PC-3 (cell line): ENCODE measurements around the gene MYH9. TPM values are rescaled to one million over a fixed set of nuclear protein-coding genes. Genes with fewer than 3 reads are reported as not detected.

ENCODE experiments used
- ATAC-seq: fragments of 200-7000 bp; cut with Tn5 transposase; 2 replicates; pipeline ENCODE4 v1.9.1; 2020; ENCODE audit warnings: mild to moderate bottlenecking, moderate library complexity
- BruUV-seq: library from RNA; stranded (reverse); fragments of 400-500 nt; replicated peaks from 2 replicates; lab custom pipeline; 2021; lab: Mats Ljungman, UMichigan
- CTCF ChIA-PET: fragments of 300-600 bp; sonication (Branson Sonifier 250); formaldehyde crosslinking; loops from one replicate; lab custom pipeline; 2022; ENCODE audit warnings: antibody characterized with exemption; lab: Charles Lee
- POLR2A ChIA-PET: fragments of 300-600 bp; sonication (Branson Sonifier 250); formaldehyde crosslinking; loops from one replicate; lab custom pipeline; 2022; ENCODE audit warnings: antibody characterized with exemption; ENCODE audit not compliant: unreplicated experiment; lab: Charles Lee
- DNase-seq: peaks from one replicate; pipeline ENCODE4 v3.0.0-alpha.2; 2015
- H2AFZ ChIP-seq: fragments of 300-600 bp; sonication (generic); 2 replicates; pipeline ENCODE4 v1.6.0; 2016; ENCODE audit warnings: antibody characterized with exemption, low read length
- H3F3A ChIP-seq: fragments of 300-600 bp; sonication (generic); one replicate; pipeline ENCODE4 v1.6.0; 2017; ENCODE audit warnings: antibody characterized with exemption, low read length, control low read depth, mild to moderate bottlenecking; ENCODE audit not compliant: unreplicated experiment
- H3K27ac ChIP-seq: fragments of 300-600 bp; sonication (generic); 2 replicates; pipeline ENCODE4 v1.5.1; 2016; ENCODE audit warnings: mild to moderate bottlenecking, low read length
- H3K27me3 ChIP-seq: fragments of 300-600 bp; sonication (generic); 2 replicates; pipeline ENCODE4 v1.6.1; 2016; ENCODE audit warnings: low read length, mixed read lengths
- H3K36me3 ChIP-seq: fragments of 300-600 bp; sonication (generic); 2 replicates; pipeline ENCODE4 v1.6.1; 2016; ENCODE audit warnings: low read depth, mixed run types, low read length, mixed read lengths
- H3K4me1 ChIP-seq: fragments of 300-600 bp; sonication (generic); 2 replicates; pipeline ENCODE4 v1.5.1; 2016; ENCODE audit warnings: low read length; ENCODE audit not compliant: insufficient read depth
- H3K4me2 ChIP-seq: fragments of 300-600 bp; sonication (generic); 2 replicates; pipeline ENCODE4 v1.6.0; 2016; ENCODE audit warnings: low read length
- H3K4me3 ChIP-seq: fragments of 300-600 bp; sonication (generic); 2 replicates; pipeline ENCODE4 v1.5.1; 2016; ENCODE audit warnings: mild to moderate bottlenecking, low read length, mixed read lengths
- H3K79me2 ChIP-seq: fragments of 300-600 bp; sonication (generic); 2 replicates; pipeline ENCODE4 v1.6.1; 2017; ENCODE audit warnings: low read length, mixed read lengths
- H3K9ac ChIP-seq: fragments of 300-600 bp; sonication (generic); 2 replicates; pipeline ENCODE4 v1.6.0; 2016; ENCODE audit warnings: mild to moderate bottlenecking, low read length
- H3K9me2 ChIP-seq: fragments of 300-600 bp; sonication (generic); replicated peaks from 2 replicates; pipeline ENCODE4 v1.6.1; 2016; ENCODE audit warnings: mixed run types, low read length, mixed read lengths
- H3K9me3 ChIP-seq: fragments of 300-600 bp; sonication (generic); 2 replicates; pipeline ENCODE4 v1.6.1; 2016; ENCODE audit warnings: low read length, mixed read lengths
- H4K20me1 ChIP-seq: fragments of 300-600 bp; sonication (generic); 2 replicates; pipeline ENCODE4 v1.6.1; 2016; ENCODE audit warnings: low read length, mixed read lengths
- EZH2 ChIP-seq: fragments of 300-600 bp; sonication (generic); IDR thresholded peaks from one replicate; pipeline ENCODE4 v1.6.1; 2017; ENCODE audit warnings: antibody characterized with exemption, mild to moderate bottlenecking, low read length; ENCODE audit not compliant: unreplicated experiment
- EZH2phosphoT487 ChIP-seq: fragments of 300-600 bp; sonication (generic); IDR thresholded peaks from 2 replicates; pipeline ENCODE4 v1.6.1; 2018; ENCODE audit warnings: mild to moderate bottlenecking, antibody characterized with exemption, low read length, borderline replicate concordance
- intact Hi-C: fragments of 100-400 bp; cut with micrococcal nuclease; formaldehyde crosslinking; loops from 2 replicates; pipeline ENCODE4 v1.9.0; 2023
- total RNA-seq: library from RNA; depleted of rRNA; stranded (reverse); fragments of >200 nt; gene quantifications from 2 replicates; pipeline ENCODE4 v1.2.3, GENCODE V29; 2014
- TF ChIP-seq, protein P1 (sequence below): fragments of 300-600 bp; sonication (generic); conservative IDR thresholded peaks from 2 replicates; pipeline ENCODE4 v1.5.1; 2017; ENCODE audit warnings: antibody characterized with exemption, low read depth, mild to moderate bottlenecking, low read length

The MYH9 gene
- total RNA-seq, 1 experiment from 2014 or later, result 357 TPM

DNA sequence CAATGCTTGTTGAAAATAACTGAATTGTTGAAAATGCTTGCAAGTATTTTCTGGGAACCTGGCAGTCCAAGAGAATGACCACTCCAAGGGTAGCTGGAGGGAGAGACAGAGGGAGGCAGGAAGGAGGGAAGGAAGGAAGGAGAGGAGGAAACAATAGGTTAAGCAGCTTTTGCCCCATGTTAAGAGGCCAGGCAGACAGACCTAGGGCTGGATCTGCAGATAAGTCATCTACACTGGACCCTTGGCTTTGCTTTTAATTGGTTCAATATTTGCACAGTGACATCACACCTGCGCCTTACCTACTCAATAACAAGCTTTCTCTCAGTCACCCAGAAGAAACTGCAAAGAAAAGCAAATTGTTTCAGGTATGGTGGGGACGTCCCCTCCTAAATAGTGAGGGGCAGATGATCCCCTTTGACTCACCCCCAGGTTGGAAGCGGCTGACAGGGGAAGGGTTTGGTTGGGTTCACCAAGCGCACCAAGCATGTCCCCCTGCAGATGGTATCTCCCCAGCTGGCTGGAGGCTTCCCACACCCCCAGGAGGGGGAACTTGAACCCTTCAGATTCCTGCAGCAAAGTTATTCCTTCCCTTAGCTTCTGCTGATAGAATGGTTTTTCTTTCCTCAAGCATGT, 24.3 kb downstream of the MYH9 start:
- DNase-seq, result peak; percentile 53
- TF ChIP-seq, protein P1, sequence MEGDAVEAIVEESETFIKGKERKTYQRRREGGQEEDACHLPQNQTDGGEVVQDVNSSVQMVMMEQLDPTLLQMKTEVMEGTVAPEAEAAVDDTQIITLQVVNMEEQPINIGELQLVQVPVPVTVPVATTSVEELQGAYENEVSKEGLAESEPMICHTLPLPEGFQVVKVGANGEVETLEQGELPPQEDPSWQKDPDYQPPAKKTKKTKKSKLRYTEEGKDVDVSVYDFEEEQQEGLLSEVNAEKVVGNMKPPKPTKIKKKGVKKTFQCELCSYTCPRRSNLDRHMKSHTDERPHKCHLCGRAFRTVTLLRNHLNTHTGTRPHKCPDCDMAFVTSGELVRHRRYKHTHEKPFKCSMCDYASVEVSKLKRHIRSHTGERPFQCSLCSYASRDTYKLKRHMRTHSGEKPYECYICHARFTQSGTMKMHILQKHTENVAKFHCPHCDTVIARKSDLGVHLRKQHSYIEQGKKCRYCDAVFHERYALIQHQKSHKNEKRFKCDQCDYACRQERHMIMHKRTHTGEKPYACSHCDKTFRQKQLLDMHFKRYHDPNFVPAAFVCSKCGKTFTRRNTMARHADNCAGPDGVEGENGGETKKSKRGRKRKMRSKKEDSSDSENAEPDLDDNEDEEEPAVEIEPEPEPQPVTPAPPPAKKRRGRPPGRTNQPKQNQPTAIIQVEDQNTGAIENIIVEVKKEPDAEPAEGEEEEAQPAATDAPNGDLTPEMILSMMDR, result no peak
- TF ChIP-seq EZH2, result no peak
- no peak for TF ChIP-seq EZH2phosphoT487
- Histone ChIP-seq H3K4me3 (0 out of 2 replicates have a peak overlapping the region, but pooled peaks have one; percentile 15), H3K4me1 (peaks cover 89% of the 10 kb centered on the region), H2AFZ (no peak overlapping the region), H3K9ac (peak overlapping the region; percentile 26), H3F3A (no peaks in the 10 kb centered on the region), H3K9me3 (no peaks in the 10 kb centered on the region), H3K27me3 (no peaks in the 10 kb centered on the region), H3K4me2 (peak overlapping the region; percentile 47), H3K9me2 (no peaks in the 10 kb centered on the region), H3K79me2 (peaks cover 100% of the 10 kb centered on the region), H4K20me1 (peaks cover 81% of the 10 kb centered on the region), H3K36me3 (peaks cover 12% of the 10 kb centered on the region), H3K27ac (peak overlapping the region; percentile 75)
- intact Hi-C loops, result no loop called here
- no TSS peak for BruUV-seq
- ChIA-PET POLR2A (no interaction called here), CTCF (interaction anchor here (0.5 kb wide), 1 partner anchor 147 kb away, joined by 3 read pairs; no protein-coding TSS in a partner anchor)
- peak; percentile 37 for ATAC-seq

DNA sequence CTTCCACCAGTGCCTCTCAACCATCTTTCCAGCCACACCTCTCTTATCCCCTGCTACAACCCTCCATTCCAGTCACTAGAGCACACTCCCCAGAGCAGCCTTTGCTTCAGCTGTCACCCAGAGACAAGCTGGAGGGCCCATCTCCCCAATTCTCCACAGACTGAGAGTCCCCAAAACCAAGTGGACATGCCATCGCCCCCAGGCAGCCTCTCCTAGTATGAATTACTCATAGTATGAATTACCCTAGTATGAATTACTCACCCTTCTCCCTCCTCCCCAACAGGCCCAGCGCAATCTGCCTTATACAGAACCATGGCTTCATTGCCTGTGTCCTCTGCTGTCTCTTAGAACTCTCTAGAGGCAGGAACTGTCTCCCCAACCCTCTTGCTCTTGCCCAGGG, 24.8 kb downstream of the MYH9 start:
- peak overlapping the region; percentile 47 for H3K4me2 ChIP-seq
- BruUV-seq, result no TSS peak
- H4K20me1 ChIP-seq, result peaks cover 77% of the 10 kb centered on the region
- H3K79me2 ChIP-seq, result peaks cover 100% of the 10 kb centered on the region
- H2AFZ ChIP-seq, result no peak overlapping the region
- H3K27me3 ChIP-seq, result no peaks in the 10 kb centered on the region
- peaks cover 9% of the 10 kb centered on the region for H3K36me3 ChIP-seq
- H3K27ac ChIP-seq, result peak overlapping the region; percentile 75
- H3K4me1 ChIP-seq, result peaks cover 87% of the 10 kb centered on the region
- CTCF ChIA-PET, result no interaction called here
- ATAC-seq (peak; percentile 47), DNase-seq (peak; percentile 43)
- no peak overlapping the region for H3K4me3 ChIP-seq
- no peaks in the 10 kb centered on the region for H3K9me3 ChIP-seq
- no peaks in the 10 kb centered on the region for H3F3A ChIP-seq
- H3K9ac ChIP-seq, result peak overlapping the region; percentile 26
- intact Hi-C loops, result no loop called here
- TF ChIP-seq EZH2phosphoT487 (no peak), EZH2 (no peak)
- TF ChIP-seq, protein P1, result no peak
- no peaks in the 10 kb centered on the region for H3K9me2 ChIP-seq
- POLR2A ChIA-PET, result no interaction called here

DNA sequence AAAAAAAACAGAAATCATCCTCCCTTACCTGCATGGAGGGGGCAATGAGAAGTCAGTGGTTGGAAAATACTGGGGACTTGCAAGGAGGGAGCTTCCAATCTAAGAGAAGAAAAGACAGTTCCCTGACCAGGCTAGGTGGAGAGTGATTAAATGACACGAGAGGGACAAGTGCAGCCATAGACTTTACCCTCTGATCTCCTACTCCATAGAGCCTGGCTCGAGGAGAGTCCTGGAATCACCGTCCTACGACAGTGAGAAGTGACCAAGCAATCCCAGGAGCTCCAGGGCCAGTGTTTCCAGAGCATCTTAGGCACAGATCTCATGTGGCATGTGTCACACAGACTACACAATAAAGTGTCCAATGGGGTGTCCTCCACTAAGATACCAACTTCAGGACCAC, 25.7 kb downstream of the MYH9 start:
- Histone ChIP-seq H3K4me3 (no peak overlapping the region), H3K4me2 (no peak overlapping the region), H3K27me3 (no peaks in the 10 kb centered on the region), H3K9me3 (no peaks in the 10 kb centered on the region), H3K27ac (no peak overlapping the region; the same call in 1 of the 2 replicates), H3F3A (no peaks in the 10 kb centered on the region), H4K20me1 (peaks cover 77% of the 10 kb centered on the region), H3K9me2 (no peaks in the 10 kb centered on the region), H3K9ac (no peak overlapping the region), H3K4me1 (peaks cover 86% of the 10 kb centered on the region), H3K79me2 (peaks cover 100% of the 10 kb centered on the region), H2AFZ (no peak overlapping the region), H3K36me3 (peaks cover 8% of the 10 kb centered on the region)
- no peak for ATAC-seq
- TF ChIP-seq, protein P1, result no peak
- no peak for TF ChIP-seq EZH2phosphoT487
- TF ChIP-seq EZH2, result no peak
- DNase-seq, result no peak
- CTCF ChIA-PET, result no interaction called here
- intact Hi-C loops, result no loop called here
- POLR2A ChIA-PET, result no interaction called here
- no TSS peak for BruUV-seq
